BJ (cell line): Measurements from ENCODE around the gene PEPD. TPM values are rescaled to one million over a fixed set of nuclear protein-coding genes. Genes with fewer than 3 reads are reported as not detected.

Source experiments
- CTCF ChIA-PET: fragments of 350-600 bp; formaldehyde crosslinking; extraction: SDS; loops from one replicate; lab custom pipeline; 2021; ENCODE audit warnings: antibody characterized with exemption, inconsistent platforms; lab: Yijun Ruan, JAX
- POLR2A ChIA-PET: fragments of 300-600 bp; sonication (Branson Sonifier 250); formaldehyde crosslinking; extraction: SDS; loops from one replicate; lab custom pipeline; 2021; ENCODE audit warnings: antibody characterized with exemption; lab: Charles Lee
- DNase-seq: peaks from one replicate; pipeline ENCODE4 v3.0.0-alpha.2; 2011; ENCODE audit warnings: low read depth
- H3K27me3 ChIP-seq: 2 replicates; pipeline ENCODE4 v1.6.0; 2011; ENCODE audit warnings: low read length; ENCODE audit not compliant: control insufficient read depth, insufficient read depth
- H3K36me3 ChIP-seq: 2 replicates; pipeline ENCODE4 v1.5.1; 2011; ENCODE audit warnings: low read length; ENCODE audit not compliant: control insufficient read depth, insufficient read depth
- H3K4me3 ChIP-seq: 2 replicates; pipeline ENCODE4 v1.5.1; 2011; ENCODE audit warnings: low read depth, mild to moderate bottlenecking, control low read depth, low read length
- polyA plus RNA-seq: library from polyadenylated mRNA; depleted of rRNA; stranded (reverse); fragments of >200 nt; gene quantifications from 2 replicates; pipeline ENCODE4 v1.2.3, GENCODE V29; 2011
- TF ChIP-seq, protein P1 (sequence below): IDR thresholded peaks from 2 replicates; pipeline ENCODE4 v1.5.1; 2011; ENCODE audit warnings: low read depth, mild to moderate bottlenecking, control low read depth, inconsistent platforms, low read length, moderate library complexity; ENCODE audit not compliant: insufficient read depth

The PEPD gene
- polyA plus RNA-seq, 1 experiment: 97.6 TPM

GRCh38 chr19:33470686-33471085, 50.9 kb downstream of the PEPD start:
- POLR2A ChIA-PET: no interaction called here
- no peak for DNase-seq

GRCh38 chr19:33470040-33470330, 51.6 kb downstream of the PEPD start:
- Histone ChIP-seq H3K36me3 (no peaks in the 10 kb centered on the region), H3K27me3 (no peaks in the 10 kb centered on the region), H3K4me3 (no peak overlapping the region)
- CTCF ChIA-PET: interaction anchor here (0.8 kb wide), 1 partner anchor 11 kb away, joined by 3 read pairs; no protein-coding TSS in a partner anchor
- no peak for DNase-seq
- TF ChIP-seq, protein P1, sequence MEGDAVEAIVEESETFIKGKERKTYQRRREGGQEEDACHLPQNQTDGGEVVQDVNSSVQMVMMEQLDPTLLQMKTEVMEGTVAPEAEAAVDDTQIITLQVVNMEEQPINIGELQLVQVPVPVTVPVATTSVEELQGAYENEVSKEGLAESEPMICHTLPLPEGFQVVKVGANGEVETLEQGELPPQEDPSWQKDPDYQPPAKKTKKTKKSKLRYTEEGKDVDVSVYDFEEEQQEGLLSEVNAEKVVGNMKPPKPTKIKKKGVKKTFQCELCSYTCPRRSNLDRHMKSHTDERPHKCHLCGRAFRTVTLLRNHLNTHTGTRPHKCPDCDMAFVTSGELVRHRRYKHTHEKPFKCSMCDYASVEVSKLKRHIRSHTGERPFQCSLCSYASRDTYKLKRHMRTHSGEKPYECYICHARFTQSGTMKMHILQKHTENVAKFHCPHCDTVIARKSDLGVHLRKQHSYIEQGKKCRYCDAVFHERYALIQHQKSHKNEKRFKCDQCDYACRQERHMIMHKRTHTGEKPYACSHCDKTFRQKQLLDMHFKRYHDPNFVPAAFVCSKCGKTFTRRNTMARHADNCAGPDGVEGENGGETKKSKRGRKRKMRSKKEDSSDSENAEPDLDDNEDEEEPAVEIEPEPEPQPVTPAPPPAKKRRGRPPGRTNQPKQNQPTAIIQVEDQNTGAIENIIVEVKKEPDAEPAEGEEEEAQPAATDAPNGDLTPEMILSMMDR: no peak
- POLR2A ChIA-PET: no interaction called here

More at GRCh38 chr19:33470686-33471085, 50.9 kb downstream of the PEPD start:
- Histone ChIP-seq H3K4me3 (no peak overlapping the region), H3K27me3 (no peaks in the 10 kb centered on the region), H3K36me3 (no peaks in the 10 kb centered on the region)
- TF ChIP-seq, protein P1: no peak
- CTCF ChIA-PET: no interaction called here

GRCh38 chr19:33469171-33470039, 52.2 kb downstream of the PEPD start:
- ChIA-PET CTCF (interaction anchor here (0.8 kb wide), 1 partner anchor 10 kb away, joined by 3 read pairs; no protein-coding TSS in a partner anchor), POLR2A (no interaction called here)
- no peaks in the 10 kb centered on the region for H3K36me3 ChIP-seq
- no peak for DNase-seq
- H3K4me3 ChIP-seq: no peak overlapping the region
- H3K27me3 ChIP-seq: no peaks in the 10 kb centered on the region
- TF ChIP-seq, protein P1: no peak

DNA sequence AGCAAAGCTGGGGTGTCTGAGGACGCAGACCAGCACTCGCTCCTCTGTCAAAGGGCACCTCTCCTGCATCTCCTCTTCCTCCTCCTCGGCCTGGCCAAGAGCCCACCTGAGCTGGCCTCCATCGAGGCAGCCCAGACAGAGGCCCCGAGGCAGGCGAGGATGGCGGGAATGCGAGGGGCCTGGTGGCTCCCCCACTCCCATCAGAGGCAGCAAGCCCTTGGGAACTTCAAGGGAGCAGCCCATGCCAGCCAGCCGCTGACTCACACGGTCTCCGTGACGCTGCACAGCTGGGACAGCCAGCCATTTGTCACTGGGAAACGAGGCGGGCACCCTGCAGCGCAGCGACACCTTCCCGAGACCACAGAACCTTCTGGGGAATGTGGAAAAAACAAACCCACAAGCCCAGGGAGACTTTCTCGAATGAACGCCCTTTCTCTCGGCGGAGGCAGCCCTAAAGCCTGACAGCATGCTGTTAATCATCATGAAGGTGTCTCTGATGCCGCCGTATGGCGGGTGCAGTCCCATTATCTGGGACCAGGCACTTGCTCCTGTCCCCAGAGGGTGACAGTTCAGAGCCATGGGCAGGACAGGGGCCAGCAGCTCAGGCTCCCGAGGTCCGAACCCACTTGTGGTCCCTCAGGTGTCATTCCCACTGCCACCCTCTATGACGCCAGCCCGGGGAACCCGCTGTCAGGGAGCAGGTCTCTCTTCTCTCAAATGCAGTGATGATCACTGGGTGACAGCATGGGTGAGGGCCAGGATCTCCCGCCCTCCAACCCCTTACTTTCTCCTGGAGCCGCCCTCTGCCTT, 53.0 kb downstream of the PEPD start:
- DNase-seq: peak; percentile 8
- POLR2A ChIA-PET: no interaction called here
- Histone ChIP-seq H3K27me3 (no peaks in the 10 kb centered on the region), H3K36me3 (0 out of 2 replicates have a peak, but pooled peaks cover 2% of the 10 kb centered on the region), H3K4me3 (no peak overlapping the region)
- CTCF ChIA-PET: interaction anchor here (1.1 kb wide), 1 partner anchor 70 kb away, joined by 3 read pairs; no protein-coding TSS in a partner anchor
- TF ChIP-seq, protein P1: no peak

DNA sequence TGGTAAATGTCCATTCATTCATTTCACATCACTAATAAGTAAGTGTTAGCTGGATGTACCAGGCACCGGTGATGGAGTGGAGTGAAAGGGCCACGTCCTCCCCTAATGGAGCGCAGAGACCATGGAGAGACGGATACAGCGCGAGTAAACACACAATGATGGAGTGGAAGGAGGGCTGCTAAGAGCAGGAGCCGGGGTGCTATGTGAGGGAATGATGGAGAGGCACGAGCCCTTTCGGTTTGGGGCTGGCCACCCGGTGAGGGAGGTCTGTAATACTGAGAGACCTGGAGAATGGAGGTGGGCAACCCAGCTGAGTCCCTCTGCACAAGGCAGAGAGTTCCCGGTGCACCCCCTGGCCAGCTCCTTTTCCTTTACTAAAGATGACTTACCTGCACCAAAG, 53.7 kb downstream of the PEPD start:
- TF ChIP-seq, protein P1: no peak
- Histone ChIP-seq H3K36me3 (0 out of 2 replicates have a peak, but pooled peaks cover 2% of the 10 kb centered on the region), H3K4me3 (no peak overlapping the region), H3K27me3 (no peaks in the 10 kb centered on the region)
- no peak for DNase-seq
- CTCF ChIA-PET: interaction anchor here (1.1 kb wide), 1 partner anchor 70 kb away, joined by 3 read pairs; no protein-coding TSS in a partner anchor
- POLR2A ChIA-PET: no interaction called here
